OCI-LY7 (cell line): Measurements from ENCODE around the gene MYBPC1.

ENCODE experiments used
- EZH2phosphoT487 ChIP-seq: fragments of 200-600 bp; sonication (generic); IDR thresholded peaks from 2 replicates; pipeline ENCODE4 v1.6.1; 2018; ENCODE audit warnings: low read depth, borderline replicate concordance, mild to moderate bottlenecking, mixed run types, antibody characterized with exemption, low read length, moderate library complexity, mixed read lengths
- TF ChIP-seq, protein P1 (sequence below): fragments of 200-600 bp; sonication (generic); conservative IDR thresholded peaks from 2 replicates; pipeline ENCODE4 v1.5.1; 2014; ENCODE audit warnings: mild to moderate bottlenecking, antibody characterized with exemption, low read length, moderate library complexity, mixed read lengths

DNA sequence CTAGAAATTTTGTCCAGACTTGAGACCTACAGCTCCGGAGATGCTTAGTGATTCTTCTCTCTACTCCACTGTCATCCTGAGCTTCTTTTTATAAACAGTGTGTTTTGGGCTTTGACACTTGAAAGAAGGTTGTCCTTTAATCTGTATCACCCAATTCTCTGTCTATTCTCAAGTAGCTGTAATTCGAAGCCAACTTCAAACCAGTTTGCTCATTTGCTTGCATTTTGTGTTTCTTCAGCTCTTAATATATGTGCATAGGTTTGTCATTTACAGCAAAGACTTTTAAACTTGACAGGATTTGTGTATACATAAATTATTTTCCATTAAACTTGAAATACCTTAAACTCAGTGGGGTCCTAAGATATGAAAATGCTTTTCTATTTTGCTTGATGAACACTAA, 16.4 kb upstream of the MYBPC1 start:
- TF ChIP-seq, protein P1, sequence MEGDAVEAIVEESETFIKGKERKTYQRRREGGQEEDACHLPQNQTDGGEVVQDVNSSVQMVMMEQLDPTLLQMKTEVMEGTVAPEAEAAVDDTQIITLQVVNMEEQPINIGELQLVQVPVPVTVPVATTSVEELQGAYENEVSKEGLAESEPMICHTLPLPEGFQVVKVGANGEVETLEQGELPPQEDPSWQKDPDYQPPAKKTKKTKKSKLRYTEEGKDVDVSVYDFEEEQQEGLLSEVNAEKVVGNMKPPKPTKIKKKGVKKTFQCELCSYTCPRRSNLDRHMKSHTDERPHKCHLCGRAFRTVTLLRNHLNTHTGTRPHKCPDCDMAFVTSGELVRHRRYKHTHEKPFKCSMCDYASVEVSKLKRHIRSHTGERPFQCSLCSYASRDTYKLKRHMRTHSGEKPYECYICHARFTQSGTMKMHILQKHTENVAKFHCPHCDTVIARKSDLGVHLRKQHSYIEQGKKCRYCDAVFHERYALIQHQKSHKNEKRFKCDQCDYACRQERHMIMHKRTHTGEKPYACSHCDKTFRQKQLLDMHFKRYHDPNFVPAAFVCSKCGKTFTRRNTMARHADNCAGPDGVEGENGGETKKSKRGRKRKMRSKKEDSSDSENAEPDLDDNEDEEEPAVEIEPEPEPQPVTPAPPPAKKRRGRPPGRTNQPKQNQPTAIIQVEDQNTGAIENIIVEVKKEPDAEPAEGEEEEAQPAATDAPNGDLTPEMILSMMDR: no peak
- TF ChIP-seq EZH2phosphoT487: no peak
